ENCODE results near the gene RTP3. TPM values are rescaled to one million over a fixed set of nuclear protein-coding genes. Genes with fewer than 3 reads are reported as not detected.

Gene RTP3
- total RNA-seq, 1 experiment from 2014 or later = not detected

- H3K4me1 Mint-ChIP-seq (ENCODE audit: low read depth, unreplicated experiment) = no peaks in the 10 kb centered on the region
- no peak overlapping the region for H3K4me3 ChIP-seq (ENCODE audit: low read depth, low read length)
- no peak for DNase-seq
- CTCF ChIA-PET = no interaction called here
- H3K36me3 ChIP-seq (ENCODE audit: control insufficient read depth, insufficient read depth, low read length) = no peaks in the 10 kb centered on the region
- H3K4me1 ChIP-seq = no peaks in the 10 kb centered on the region
- H3K9me3 ChIP-seq = no peaks in the 10 kb centered on the region
- H3K9me3 Mint-ChIP-seq (ENCODE audit: unreplicated experiment) = no peaks in the 10 kb centered on the region
- no peak overlapping the region for H3K4me3 Mint-ChIP-seq (ENCODE audit: unreplicated experiment)
- BruUV-seq (replicated peaks) = no TSS peak
- no peak overlapping the region for H3K27ac Mint-ChIP-seq (ENCODE audit: unreplicated experiment)
- H3K36me3 Mint-ChIP-seq (ENCODE audit: insufficient read depth, unreplicated experiment) = no peaks in the 10 kb centered on the region
- no peaks in the 10 kb centered on the region for H3K27me3 Mint-ChIP-seq (ENCODE audit: insufficient read depth, unreplicated experiment)
- intact Hi-C loops (cut with micrococcal nuclease; ENCODE audit: unreplicated experiment) = loop anchor here (5.0 kb wide), 1 partner anchor 38 kb away; no protein-coding TSS in a partner anchor
- no peaks in the 10 kb centered on the region; the same call in 1 of the 2 replicates for H3K27me3 ChIP-seq (replicated peaks; ENCODE audit: control insufficient read depth, insufficient read depth, low read length)
- POLR2A ChIA-PET = no interaction called here
- no peak for TF ChIP-seq CTCF (IDR thresholded peaks at IDR 0.05; ENCODE audit: insufficient read depth in 1 of 2, low read depth in 1 of 2, low read length in 1 of 2, severe bottlenecking in 1 of 2, unreplicated experiment in 1 of 2)
These were observed 7.0 kb downstream of the RTP3 start for GRCh38 chr3:46504789-46505188.

- Mint-ChIP-seq H3K4me1 (ENCODE audit: low read depth, unreplicated experiment) (no peaks in the 10 kb centered on the region), H3K27ac (ENCODE audit: unreplicated experiment) (no peak overlapping the region), H3K9me3 (ENCODE audit: unreplicated experiment) (no peaks in the 10 kb centered on the region), H3K27me3 (ENCODE audit: insufficient read depth, unreplicated experiment) (no peaks in the 10 kb centered on the region), H3K4me3 (ENCODE audit: unreplicated experiment) (no peak overlapping the region), H3K36me3 (ENCODE audit: insufficient read depth, unreplicated experiment) (no peaks in the 10 kb centered on the region)
- intact Hi-C loops (cut with micrococcal nuclease; ENCODE audit: unreplicated experiment) = loop anchor here (5.0 kb wide), 1 partner anchor 36 kb away; no protein-coding TSS in a partner anchor
- Histone ChIP-seq H3K27me3 (replicated peaks; ENCODE audit: control insufficient read depth, insufficient read depth, low read length) (no peaks in the 10 kb centered on the region; the same call in 1 of the 2 replicates), H3K36me3 (ENCODE audit: control insufficient read depth, insufficient read depth, low read length) (no peaks in the 10 kb centered on the region), H3K4me3 (ENCODE audit: low read depth, low read length) (no peak overlapping the region), H3K4me1 (no peaks in the 10 kb centered on the region), H3K9me3 (no peaks in the 10 kb centered on the region)
- no peak for TF ChIP-seq CTCF (IDR thresholded peaks at IDR 0.05; ENCODE audit: insufficient read depth in 1 of 2, low read depth in 1 of 2, low read length in 1 of 2, severe bottlenecking in 1 of 2, unreplicated experiment in 1 of 2)
- BruUV-seq (replicated peaks) = no TSS peak
- DNase-seq = no peak
- CTCF ChIA-PET = no interaction called here
- POLR2A ChIA-PET = no interaction called here
These were observed 8.2 kb downstream of the RTP3 start for GRCh38 chr3:46505953-46506352.

- BruUV-seq (replicated peaks) = no TSS peak
- Histone ChIP-seq H3K4me3 (ENCODE audit: low read depth, low read length) (no peak overlapping the region), H3K4me1 (no peaks in the 10 kb centered on the region), H3K9me3 (no peaks in the 10 kb centered on the region), H3K27me3 (replicated peaks; ENCODE audit: control insufficient read depth, insufficient read depth, low read length) (no peaks in the 10 kb centered on the region; the same call in 1 of the 2 replicates), H3K36me3 (ENCODE audit: control insufficient read depth, insufficient read depth, low read length) (no peaks in the 10 kb centered on the region)
- no peak for DNase-seq
- CTCF ChIA-PET = no interaction called here
- H3K27me3 Mint-ChIP-seq (ENCODE audit: insufficient read depth, unreplicated experiment) = no peaks in the 10 kb centered on the region
- no peak overlapping the region for H3K4me3 Mint-ChIP-seq (ENCODE audit: unreplicated experiment)
- TF ChIP-seq CTCF (IDR thresholded peaks at IDR 0.05; ENCODE audit: insufficient read depth in 1 of 2, low read depth in 1 of 2, low read length in 1 of 2, severe bottlenecking in 1 of 2, unreplicated experiment in 1 of 2) = no peak
- H3K4me1 Mint-ChIP-seq (ENCODE audit: low read depth, unreplicated experiment) = no peaks in the 10 kb centered on the region
- H3K9me3 Mint-ChIP-seq (ENCODE audit: unreplicated experiment) = no peaks in the 10 kb centered on the region
- no peaks in the 10 kb centered on the region for H3K36me3 Mint-ChIP-seq (ENCODE audit: insufficient read depth, unreplicated experiment)
- POLR2A ChIA-PET = no interaction called here
- intact Hi-C loops (cut with micrococcal nuclease; ENCODE audit: unreplicated experiment) = loop anchor here (5.0 kb wide), 1 partner anchor 36 kb away; no protein-coding TSS in a partner anchor
- no peak overlapping the region for H3K27ac Mint-ChIP-seq (ENCODE audit: unreplicated experiment)
These were observed 8.8 kb downstream of the RTP3 start for GRCh38 chr3:46506526-46506925.

Data from Caco-2 (cell line).